DMS114 treated with DMSO at 0.1 percent for 48 hours (cell line): ENCODE results near the gene TES.
A peak's percentile ranks its signal among the peaks of the same experiment; 100 is the strongest.
"Not testable (repeated sequence)": the region's sequence is repeated elsewhere in the genome, so short reads cannot be mapped to it uniquely, and the experiment has no call there.

Source experiments
- DNase-seq: peaks from one replicate; lab custom pipeline; 2025; ENCODE audit not compliant: unreplicated experiment; lab: John Stamatoyannopoulos, UW

The TES gene

DNA sequence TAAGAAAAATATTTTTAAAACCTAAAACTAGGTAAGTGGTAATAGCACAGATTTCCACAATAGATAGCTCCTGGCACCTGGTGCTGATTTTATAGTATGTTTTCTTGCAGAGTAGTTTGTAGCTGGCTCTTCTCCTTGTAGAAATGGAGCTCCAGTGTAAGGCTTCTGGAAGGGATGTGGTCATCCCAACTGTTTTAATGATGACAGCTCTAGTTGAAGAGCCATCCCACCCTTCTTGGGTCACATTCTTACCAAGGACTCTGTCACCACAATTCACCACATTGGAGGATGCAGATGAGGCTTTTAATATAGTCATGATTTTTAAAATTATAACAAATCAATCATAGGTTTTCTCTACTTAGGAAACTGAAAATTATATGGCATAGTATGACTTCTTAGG lies 31.0 kb downstream of the TES start:
- DNase-seq = no peak

DNA sequence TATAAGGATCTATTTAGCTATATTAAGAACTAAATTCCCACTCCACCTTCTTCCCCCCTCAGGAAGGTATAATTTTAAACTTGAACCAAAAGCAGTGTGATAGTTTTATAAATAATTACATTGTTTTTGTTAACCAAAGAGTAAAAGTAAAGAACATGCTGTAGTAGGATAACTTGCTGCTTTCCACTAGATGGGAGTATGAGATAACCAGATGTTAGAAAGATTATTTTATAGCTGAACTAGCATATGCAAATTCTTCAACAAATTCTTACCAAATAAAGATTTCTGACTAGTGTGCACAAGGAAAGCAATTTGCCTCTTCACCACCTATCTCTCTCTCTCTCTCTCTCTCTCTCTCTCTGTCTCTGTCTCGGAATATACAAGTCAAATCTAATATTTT lies 31.8 kb downstream of the TES start:
- DNase-seq = peak; percentile 6

DNA sequence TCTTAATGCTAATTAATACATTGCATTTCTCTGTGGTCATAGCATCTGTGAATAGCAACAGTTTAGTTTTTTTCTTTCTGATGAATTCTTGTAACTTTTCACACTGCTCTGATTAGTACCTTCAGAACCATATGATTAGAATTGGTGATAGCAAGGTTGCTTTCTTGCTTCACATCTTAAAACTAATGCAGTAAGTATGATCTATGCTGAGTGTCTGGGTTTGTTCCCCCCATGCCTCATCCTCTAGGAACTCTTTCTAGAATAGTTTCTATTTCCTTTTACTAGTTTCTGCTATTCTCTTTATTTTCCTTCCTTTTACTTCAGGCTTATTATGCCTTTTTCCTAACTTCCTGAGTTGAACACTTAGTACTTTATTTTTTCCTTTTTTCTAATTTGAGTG lies 32.4 kb downstream of the TES start:
- no peak for DNase-seq

DNA sequence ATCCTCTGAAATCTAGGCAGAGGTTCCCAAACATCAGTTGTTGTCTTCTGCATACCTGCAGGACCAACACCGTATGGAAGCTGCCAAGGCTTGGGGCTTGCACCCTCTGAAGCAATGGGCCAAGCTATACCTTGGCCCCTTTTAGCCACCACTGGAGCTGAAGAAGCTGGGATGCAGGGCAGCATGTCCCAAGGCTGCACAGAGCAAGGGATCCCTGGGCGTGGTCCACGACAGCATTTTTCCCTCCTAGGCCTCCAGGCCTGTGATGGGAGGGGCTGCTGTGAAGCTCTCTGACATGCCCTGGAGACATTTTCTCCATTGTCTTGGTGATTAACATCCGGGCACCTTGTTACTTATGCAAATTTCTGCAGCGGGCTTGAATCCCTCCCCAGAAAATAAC lies 34.5 kb downstream of the TES start:
- not testable (repeated sequence) for DNase-seq

DNA sequence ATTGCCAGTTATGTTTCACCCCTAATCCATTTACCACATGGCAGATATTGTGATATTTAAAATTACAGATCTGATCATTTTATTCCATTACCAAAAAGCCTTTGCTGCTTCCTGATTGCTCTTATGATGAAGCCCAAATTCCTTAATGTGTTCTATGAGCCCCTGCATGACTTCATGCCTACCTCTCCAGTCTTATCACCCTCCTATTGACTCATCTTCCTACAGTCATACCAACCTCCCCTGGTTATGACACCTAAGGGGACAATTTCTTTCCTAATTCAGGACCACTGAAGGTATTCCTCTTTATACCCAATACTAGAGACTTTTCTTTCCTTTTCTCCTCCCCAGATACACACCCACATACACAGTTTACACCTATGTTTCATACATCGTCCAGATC lies 36.0 kb downstream of the TES start:
- no peak for DNase-seq

DNA sequence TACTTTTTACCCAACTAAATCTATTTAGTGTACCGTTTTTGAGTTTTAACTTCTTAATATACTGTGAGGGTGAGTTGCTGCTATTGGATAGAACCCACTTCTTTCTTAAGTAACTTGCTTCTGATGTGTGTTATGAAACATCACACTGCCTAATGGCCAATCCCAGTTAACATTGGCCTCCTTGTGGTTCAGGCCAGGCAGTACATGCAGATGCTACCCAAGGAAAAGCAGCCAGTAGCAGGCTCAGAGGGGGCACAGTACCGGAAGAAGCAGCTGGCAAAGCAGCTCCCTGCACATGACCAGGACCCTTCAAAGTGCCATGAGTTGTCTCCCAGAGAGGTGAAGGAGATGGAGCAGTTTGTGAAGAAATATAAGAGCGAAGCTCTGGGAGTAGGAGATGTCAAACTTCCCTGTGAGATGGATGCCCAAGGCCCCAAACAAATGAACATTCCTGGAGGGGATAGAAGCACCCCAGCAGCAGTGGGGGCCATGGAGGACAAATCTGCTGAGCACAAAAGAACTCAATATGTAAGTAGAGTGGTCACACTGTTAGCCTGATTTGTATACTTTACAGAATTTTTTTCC lies 39.7 kb downstream of the TES start:
- peak; percentile 2 for DNase-seq

DNA sequence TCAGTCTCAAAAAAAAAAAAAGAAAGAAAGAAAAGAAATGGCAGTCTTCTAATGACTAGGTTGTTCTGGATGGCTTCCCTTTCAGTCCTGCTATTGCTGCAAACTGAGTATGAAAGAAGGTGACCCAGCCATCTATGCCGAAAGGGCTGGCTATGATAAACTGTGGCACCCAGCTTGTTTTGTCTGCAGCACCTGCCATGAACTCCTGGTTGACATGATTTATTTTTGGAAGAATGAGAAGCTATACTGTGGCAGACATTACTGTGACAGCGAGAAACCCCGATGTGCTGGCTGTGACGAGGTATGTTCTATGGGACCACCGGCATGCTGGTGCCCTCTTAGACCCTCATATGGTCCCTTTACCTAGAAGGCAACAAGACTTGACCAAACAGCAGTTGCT lies 41.3 kb downstream of the TES start:
- no peak for DNase-seq

DNA sequence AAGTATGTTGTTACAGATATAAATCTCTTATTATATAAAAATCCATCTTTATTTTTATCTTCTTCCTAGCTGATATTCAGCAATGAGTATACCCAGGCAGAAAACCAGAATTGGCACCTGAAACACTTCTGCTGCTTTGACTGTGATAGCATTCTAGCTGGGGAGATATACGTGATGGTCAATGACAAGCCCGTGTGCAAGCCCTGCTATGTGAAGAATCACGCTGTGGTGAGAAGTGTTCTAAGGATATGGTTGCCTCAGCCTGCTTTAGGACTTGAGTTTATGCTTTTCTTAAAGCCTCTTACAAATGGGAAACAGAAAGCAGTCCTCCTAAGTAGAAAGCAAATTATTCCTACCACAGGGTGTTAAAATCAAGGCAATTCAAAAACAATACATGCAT lies 41.9 kb downstream of the TES start:
- DNase-seq = no peak

DNA sequence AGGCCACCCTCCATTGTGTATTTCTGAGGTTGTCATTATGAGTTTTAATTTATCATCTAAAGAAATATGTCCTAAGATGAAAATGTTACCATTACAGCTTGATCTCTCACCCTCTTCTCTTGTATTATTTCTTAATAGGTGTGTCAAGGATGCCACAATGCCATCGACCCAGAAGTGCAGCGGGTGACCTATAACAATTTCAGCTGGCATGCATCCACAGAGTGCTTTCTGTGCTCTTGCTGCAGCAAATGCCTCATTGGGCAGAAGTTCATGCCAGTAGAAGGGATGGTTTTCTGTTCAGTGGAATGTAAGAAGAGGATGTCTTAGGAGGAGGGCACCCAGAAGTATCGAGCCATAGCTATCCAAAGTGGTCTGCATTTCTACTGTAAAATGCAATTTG lies 46.8 kb downstream of the TES start:
- DNase-seq = no peak

DNA sequence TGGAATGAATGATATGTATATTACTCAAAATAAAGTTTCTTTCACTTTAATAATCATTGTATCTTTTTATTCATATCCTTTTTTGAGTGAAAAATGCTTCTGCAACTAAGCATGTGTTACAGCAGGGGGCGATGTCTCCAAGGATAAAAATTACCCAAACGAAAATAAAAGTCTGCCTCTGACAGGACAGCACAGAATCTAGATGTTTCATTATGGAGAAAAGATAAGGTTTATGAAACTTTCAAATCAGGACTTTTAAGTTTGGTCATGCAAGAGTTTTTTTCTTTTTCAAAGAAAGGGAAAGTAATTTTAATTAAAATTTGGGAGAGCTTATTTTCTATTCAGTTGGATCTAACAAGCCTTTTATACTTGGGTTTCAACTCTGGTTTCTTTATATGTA lies 48.4 kb downstream of the TES start:
- peak; percentile 19 for DNase-seq

DNA sequence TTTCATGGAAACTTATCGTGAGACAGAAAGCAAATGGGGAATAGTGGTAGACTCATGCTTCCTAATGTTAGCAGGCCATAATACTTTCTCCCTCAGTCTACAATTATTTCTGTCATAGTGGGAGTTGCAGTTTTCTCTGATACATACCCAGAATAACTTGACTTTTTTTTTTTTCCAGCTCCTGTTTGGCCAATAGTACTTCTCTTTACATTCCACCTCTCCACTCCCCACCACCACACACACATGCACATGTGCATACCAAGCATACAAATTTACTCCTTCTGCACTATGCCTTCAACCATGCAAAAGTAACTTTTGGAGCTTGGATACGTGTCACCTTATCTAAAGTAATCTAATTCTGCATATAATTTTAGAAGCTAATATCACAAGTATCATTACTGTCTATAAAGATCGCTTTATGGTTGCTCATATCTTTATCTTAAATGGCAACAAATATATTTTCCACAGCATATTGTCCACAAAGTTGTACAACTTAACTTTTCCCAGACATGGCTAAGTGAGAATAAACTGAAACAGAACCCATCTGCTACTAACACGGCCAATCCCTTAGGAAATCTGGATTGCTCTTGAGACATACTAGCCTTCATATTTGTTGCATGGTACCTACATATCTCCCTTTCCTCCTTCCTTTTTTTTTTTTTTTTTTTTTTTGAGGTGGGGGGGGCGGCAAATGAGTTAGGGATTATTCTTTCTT lies 49.0 kb downstream of the TES start:
- DNase-seq = no peak

DNA sequence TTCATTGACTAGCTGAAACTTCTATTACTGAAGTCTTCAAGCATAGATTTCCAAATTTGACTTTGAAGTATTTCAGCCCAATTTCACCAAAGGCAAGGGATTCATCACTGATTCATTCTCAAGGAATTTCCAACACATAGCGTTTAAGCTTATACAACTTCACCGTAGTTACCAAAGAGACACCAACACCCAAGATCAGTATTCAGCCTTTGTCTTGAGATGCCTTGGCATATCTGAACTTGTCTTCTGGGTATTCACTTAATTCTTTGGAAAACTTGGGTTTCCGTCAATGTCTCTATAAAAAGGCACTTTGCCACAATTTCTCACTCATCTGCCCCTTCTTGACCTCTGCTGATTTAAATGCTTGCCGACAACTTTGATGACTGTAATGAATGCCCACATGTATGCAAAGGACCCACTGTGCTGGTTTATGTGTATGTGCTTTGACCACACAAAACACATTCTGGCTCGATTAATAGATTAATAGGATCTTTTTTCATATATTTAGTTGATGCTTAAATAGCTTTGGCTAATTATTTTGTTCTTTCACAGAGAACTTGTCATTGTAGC lies 49.6 kb downstream of the TES start:
- no peak for DNase-seq

DNA sequence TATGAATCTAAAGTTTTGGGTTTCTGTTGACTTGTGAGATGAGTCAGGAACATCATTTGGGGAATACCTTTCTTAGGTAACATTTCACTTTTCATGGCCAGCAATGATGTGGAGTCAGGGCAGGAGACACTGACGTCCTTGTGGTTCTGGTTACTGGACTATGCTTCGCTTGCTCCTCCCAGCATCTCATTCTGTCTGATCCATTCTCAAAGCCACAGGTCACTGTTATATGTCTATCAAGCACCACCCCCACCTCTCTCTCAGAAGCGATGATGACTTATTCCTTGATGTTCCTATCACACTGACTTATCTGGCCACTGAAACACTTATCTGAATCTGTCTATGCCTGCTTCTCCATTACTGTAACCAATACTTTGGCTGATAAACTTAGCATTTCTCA lies 51.6 kb downstream of the TES start:
- DNase-seq = no peak

DNA sequence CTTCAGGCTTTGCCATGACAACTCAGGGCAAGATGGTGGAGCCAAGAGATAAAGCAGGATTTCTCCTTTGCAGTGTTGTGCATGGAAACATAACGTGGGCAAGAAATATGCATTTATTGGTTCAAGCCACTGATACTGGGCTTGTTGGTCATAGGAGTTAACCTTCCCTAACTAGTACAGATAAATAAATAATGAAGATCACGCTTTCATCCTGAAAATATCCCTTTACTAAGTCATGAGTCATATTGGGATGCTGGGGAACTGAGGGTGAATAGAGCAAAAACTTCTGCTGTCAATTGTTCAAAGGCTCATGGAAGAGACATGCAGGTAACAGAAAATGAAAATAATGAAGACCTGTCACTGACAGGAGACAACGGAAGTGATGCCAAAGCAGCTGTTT lies 55.5 kb downstream of the TES start:
- no peak for DNase-seq

DNA sequence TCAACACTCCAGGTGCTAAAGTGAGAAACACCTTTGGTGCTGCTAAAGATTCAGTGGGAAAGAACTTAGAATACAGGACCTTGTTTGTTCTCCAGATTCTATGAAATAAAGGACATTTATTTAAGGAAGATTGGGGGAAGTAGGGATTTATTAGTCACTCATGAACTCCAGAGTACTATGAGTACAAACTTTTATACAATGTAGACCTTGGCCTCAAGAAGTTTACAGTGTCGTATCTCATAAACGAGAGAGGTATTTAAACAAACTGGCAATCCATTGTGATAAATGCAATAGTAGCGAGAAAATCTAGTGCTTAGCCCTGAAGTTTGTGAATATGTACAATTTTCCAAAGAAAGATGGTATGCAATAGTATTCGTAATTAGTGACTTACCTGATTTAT lies 59.1 kb downstream of the TES start:
- DNase-seq = no peak

DNA sequence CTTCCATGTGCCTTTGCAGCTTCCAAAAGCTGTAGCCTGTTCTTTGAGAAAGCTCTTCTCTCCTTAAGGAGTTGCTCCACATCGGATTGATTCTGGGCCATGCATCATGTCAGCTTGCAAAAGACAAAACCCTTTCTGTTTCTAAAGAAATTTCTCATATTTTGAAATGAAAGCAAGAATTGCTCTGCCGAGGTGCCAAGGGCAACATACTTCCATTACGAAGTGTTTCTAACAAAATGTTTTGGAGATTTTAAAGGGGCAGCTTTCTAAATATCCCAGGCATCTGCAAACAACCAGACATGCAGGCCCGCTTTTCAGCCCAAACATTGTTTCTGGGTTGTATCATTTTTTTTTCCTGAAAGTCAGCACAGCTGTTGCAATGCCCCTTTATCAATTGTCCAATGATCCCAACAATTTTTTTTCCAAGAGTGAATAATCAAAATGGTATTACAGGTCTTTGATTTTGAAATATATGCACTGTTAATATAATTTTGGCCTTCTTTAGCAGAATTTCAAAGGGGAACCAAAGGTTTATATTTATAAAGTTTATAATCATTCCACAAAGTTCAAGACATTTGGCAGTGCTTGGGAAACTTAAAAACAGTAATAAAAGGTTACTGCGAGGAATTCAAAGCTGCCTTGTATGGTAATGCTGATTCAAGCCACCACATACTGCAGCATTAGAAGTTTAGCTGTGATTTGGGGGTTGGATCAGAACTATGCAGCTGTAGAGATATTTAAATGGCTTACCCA lies 61.0 kb downstream of the TES start:
- no peak for DNase-seq

DNA sequence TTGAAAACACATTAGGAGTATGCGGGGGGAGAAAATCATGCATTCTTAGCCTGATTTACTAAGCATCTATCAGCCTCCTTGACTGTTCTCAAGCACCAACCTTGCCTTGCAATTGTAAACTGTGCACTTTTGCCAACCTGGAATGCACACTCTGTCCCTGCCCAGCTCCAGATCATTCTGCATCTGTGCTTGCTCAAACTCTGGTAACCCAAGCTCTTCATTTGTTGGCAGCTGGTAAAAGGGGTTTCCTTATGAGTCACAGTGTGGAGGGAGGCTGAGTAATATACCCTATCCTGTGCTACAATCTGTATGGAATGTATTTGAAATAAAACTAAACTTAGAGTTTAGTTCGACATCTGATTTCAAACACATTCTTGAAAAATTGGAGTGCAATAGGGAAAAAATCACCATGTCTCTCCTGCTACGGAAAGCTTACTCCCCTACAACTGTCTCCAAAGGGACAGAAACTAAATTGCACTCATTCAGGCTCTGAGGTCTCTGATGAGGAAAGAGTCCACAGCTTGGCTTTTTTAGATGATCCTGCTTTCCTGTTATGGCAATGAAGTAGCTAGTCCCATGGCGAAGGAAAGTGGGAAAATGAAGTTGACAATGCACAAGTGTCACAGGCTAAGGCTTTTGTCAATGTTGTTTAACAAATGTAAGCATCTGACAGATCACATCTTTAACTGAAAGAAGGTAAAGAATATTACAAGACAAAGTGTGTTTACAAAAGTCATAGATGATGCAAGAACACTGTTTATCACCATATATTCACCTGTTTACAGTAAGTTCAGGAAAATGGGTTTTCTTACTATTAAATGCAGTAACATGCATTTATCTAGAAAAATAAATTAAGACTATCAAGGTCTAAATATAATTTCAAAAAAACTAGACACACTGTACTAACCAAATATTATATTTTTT lies 61.9 kb downstream of the TES start:
- DNase-seq = no peak

DNA sequence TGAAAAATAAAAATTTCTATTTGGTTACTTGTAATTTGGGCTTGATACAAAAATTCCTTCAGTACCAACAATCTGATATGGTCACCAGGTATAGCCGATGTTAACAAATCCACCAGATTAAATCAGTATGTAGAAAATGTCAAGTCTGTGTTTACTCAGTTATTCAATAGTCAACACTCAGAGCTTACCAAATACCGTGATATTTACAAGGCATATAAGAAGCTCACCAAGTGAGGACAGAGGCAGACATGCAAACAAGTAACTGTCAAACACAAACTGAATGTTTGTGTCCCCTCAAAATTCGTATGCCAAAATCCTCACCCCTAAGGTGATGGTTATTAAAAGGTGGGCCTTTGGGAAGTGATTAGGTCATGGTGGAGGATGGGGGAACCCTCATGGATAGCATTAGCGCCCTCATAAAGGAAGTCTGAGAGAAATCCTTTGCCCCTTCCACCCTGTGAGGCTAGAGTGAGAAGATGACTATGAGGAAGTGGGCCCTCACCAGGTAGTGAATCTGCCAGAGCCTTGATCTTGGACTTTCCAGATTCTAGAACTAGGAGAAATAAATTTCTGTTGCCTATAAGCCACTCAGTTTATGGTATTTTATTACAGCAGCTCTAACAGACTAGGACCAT lies 63.1 kb downstream of the TES start:
- DNase-seq = no peak

DNA sequence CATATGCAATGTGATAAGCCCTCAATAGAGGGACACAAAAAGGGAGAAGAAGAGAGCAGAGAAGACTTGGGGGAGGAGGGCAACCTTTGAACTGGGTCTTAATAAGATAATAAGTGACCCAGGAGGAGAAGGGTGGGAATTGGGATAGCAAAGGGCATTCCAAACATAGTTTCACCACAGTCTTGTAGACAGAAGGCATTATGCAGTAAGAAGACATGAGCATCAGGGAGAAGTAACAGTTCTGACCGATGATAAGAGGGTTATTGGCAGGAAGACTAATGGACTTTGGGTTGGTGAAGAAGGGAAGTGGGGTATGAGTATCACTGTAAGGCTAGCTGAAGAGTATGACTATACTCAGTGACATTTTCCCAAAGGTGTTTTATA lies 63.6 kb downstream of the TES start:
- DNase-seq = no peak

DNA sequence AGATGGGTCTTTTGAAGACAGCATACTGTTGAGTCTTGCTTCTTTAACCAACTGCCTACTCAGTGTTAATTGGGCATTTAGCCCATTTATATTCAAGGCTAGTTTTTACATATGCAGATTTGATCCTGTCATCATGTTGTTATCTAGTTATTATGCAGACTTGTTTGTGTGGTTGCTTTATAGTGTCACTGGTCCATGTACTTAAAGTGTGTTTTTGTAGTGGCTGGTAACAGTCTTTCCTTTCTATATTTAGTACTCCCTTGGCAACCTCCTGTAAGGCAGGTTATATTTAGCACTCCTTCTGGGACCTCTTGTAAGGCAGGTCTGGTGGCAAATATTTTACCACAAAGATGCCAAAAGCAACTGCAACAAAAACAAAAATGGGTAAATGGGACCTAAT lies 66.7 kb downstream of the TES start:
- DNase-seq = no peak

DNA sequence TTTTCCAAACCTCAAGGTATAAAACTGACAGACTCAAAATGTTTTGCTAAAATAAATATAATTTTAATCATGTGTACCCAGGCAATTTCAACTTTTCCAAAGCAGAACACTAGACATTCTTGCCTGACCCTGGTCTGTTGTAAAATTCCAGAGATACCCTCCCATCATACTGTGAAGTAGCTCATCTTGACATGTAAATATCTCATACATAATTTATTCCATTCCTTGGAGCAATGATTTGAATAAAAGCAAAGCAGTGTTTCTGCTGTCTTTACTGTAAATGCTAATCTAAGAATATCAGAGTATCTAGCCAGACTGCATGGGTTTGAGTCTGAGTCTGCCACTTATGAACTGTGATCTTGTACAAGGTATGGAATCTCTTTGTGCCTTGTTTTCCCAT lies 68.9 kb downstream of the TES start:
- DNase-seq = no peak
